ENCODE measurements around the gene SHROOM4. TPM values are rescaled to one million over a fixed set of nuclear protein-coding genes. Genes with fewer than 3 reads are reported as not detected.

SHROOM4 gene
- total RNA-seq, 2 experiments from 2014 or later: not detected

- peak in 1 of 14 experiments; percentile 2 for DNase-seq
- Histone ChIP-seq H3K9me3 (ENCODE audit: control insufficient read depth in 1 of 2, insufficient read depth in 1 of 2, low read length in 2 of 2) (peaks cover 0 to 11% of the 10 kb centered on the region in 2 experiments), H3K27ac (ENCODE audit: low read depth in 1 of 2, low read length in 2 of 2) (no peak overlapping the region), H3K36me3 (ENCODE audit: insufficient read depth, low read length) (no peaks in the 10 kb centered on the region), H3K27me3 (ENCODE audit: control insufficient read depth in 1 of 2, insufficient read depth in 2 of 2, low read length in 2 of 2) (peaks cover 4 to 24% of the 10 kb centered on the region in 2 experiments), H3K4me1 (ENCODE audit: insufficient read depth, low read length) (no peaks in the 10 kb centered on the region), H3K4me3 (ENCODE audit: low read length) (no peak overlapping the region)
- Mint-ChIP-seq H3K27ac (no peak overlapping the region), H3K4me3 (no peak overlapping the region), H3K27me3 (peaks cover 67% of the 10 kb centered on the region), H3K4me1 (ENCODE audit: low read depth) (no peaks in the 10 kb centered on the region), H3K9me3 (no peaks in the 10 kb centered on the region), H3K36me3 (ENCODE audit: low read depth) (no peaks in the 10 kb centered on the region)
- intact Hi-C loops (cut with DNase I, micrococcal nuclease): no loop called here
- ChIA-PET POLR2A (no interaction called here), CTCF (no interaction called here)
- TF ChIP-seq, protein P1, sequence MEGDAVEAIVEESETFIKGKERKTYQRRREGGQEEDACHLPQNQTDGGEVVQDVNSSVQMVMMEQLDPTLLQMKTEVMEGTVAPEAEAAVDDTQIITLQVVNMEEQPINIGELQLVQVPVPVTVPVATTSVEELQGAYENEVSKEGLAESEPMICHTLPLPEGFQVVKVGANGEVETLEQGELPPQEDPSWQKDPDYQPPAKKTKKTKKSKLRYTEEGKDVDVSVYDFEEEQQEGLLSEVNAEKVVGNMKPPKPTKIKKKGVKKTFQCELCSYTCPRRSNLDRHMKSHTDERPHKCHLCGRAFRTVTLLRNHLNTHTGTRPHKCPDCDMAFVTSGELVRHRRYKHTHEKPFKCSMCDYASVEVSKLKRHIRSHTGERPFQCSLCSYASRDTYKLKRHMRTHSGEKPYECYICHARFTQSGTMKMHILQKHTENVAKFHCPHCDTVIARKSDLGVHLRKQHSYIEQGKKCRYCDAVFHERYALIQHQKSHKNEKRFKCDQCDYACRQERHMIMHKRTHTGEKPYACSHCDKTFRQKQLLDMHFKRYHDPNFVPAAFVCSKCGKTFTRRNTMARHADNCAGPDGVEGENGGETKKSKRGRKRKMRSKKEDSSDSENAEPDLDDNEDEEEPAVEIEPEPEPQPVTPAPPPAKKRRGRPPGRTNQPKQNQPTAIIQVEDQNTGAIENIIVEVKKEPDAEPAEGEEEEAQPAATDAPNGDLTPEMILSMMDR (IDR thresholded peaks at IDR 0.05): no peak
- ATAC-seq (ENCODE audit: poor library complexity): no peak
Measured at GRCh38 chrX:50812995-50813842, 775 bp downstream of the SHROOM4 start.

DNA sequence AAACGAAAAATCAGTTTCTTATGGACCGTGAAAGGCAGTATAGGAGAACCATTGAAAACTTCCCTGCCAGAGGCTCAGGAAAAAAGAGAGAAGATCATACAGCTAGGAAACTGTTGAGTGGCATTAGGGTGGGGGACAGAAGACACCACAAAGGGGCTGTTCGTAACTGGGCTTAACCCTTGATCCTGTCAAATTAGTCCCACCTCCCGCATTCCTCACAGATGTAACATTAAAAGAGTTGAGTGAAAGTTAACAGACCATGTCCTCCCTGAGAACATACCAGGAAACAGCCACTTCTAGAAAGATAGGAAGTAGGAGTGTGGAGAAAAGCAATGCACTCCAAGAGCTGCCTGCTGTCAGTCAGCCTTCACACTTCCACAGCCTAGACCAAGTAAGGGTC, 8.7 kb downstream of the SHROOM4 start:
- Histone ChIP-seq H3K4me3 (ENCODE audit: low read length) (no peak overlapping the region), H3K9me3 (ENCODE audit: control insufficient read depth in 1 of 2, insufficient read depth in 1 of 2, low read length in 2 of 2) (no peaks in the 10 kb centered on the region), H3K4me1 (ENCODE audit: insufficient read depth, low read length) (no peaks in the 10 kb centered on the region), H3K27ac (ENCODE audit: low read depth in 1 of 2, low read length in 2 of 2) (no peak overlapping the region), H3K36me3 (ENCODE audit: insufficient read depth, low read length) (no peaks in the 10 kb centered on the region), H3K27me3 (ENCODE audit: control insufficient read depth in 1 of 2, insufficient read depth in 2 of 2, low read length in 2 of 2) (no peaks in the 10 kb centered on the region)
- H3K27ac Mint-ChIP-seq: no peak overlapping the region
- H3K4me3 Mint-ChIP-seq: no peak overlapping the region
- H3K27me3 Mint-ChIP-seq: peaks cover 16% of the 10 kb centered on the region
- no peaks in the 10 kb centered on the region for H3K36me3 Mint-ChIP-seq (ENCODE audit: low read depth)
- no peaks in the 10 kb centered on the region for H3K9me3 Mint-ChIP-seq
- ChIA-PET POLR2A (no interaction called here), CTCF (no interaction called here)
- no peak for DNase-seq
- intact Hi-C loops (cut with DNase I, micrococcal nuclease): no loop called here
- no peaks in the 10 kb centered on the region for H3K4me1 Mint-ChIP-seq (ENCODE audit: low read depth)
- TF ChIP-seq, protein P1 (IDR thresholded peaks at IDR 0.05): no peak
- ATAC-seq (ENCODE audit: poor library complexity): no peak

- no peaks in the 10 kb centered on the region for H3K4me1 ChIP-seq (ENCODE audit: insufficient read depth, low read length)
- Mint-ChIP-seq H3K36me3 (ENCODE audit: low read depth) (no peaks in the 10 kb centered on the region), H3K27me3 (peaks cover 3% of the 10 kb centered on the region), H3K4me1 (ENCODE audit: low read depth) (no peaks in the 10 kb centered on the region), H3K27ac (no peak overlapping the region), H3K4me3 (no peak overlapping the region), H3K9me3 (no peaks in the 10 kb centered on the region)
- no peaks in the 10 kb centered on the region for H3K9me3 ChIP-seq (ENCODE audit: control insufficient read depth in 1 of 2, insufficient read depth in 1 of 2, low read length in 2 of 2)
- intact Hi-C loops (cut with DNase I, micrococcal nuclease): no loop called here
- H3K36me3 ChIP-seq (ENCODE audit: insufficient read depth, low read length): no peaks in the 10 kb centered on the region
- no peak overlapping the region for H3K4me3 ChIP-seq (ENCODE audit: low read length)
- DNase-seq: no peak
- no peaks in the 10 kb centered on the region for H3K27me3 ChIP-seq (ENCODE audit: control insufficient read depth in 1 of 2, insufficient read depth in 2 of 2, low read length in 2 of 2)
- ChIA-PET CTCF (interaction anchor here (1.1 kb wide), 1 partner anchor 10 kb away, joined by 3 read pairs; no protein-coding TSS in a partner anchor), POLR2A (no interaction called here)
- ATAC-seq (ENCODE audit: poor library complexity): no peak
- H3K27ac ChIP-seq (ENCODE audit: low read depth in 1 of 2, low read length in 2 of 2): no peak overlapping the region
- TF ChIP-seq, protein P1 (IDR thresholded peaks at IDR 0.05): no peak
Measured at GRCh38 chrX:50801135-50801534, 12.9 kb downstream of the SHROOM4 start.

Data from CD4-positive, alpha-beta T cell (primary cell).